HCT116 (cell line): ENCODE measurements around the gene MYO3B. TPM values are rescaled to one million over a fixed set of nuclear protein-coding genes. Genes with fewer than 3 reads are reported as not detected.

ENCODE experiments used
- ATAC-seq: fragments of 200-7000 bp; cut with Tn5 transposase; 2 replicates; pipeline ENCODE4 v1.9.1; 2020; ENCODE audit warnings: mild to moderate bottlenecking, moderate library complexity
- BruUV-seq: library from RNA; stranded (reverse); fragments of 400-500 nt; replicated peaks from 2 replicates; lab custom pipeline; 2021; lab: Mats Ljungman, UMichigan
- CTCF ChIA-PET: fragments of 300-600 bp; sonication (Branson Sonifier 250); formaldehyde crosslinking; loops from one replicate; lab custom pipeline; 2021; ENCODE audit warnings: antibody characterized with exemption; lab: Charles Lee
- POLR2A ChIA-PET: fragments of 300-600, 350-600 bp; sonication (Branson Sonifier 250); formaldehyde crosslinking; loops from one replicate; lab custom pipeline; 2021; ENCODE audit warnings: antibody characterized with exemption; lab: Charles Lee
- RAD21 ChIA-PET, 2 experiments: fragments of 300-600 bp; sonication (Branson Sonifier 250); formaldehyde crosslinking; loops; one replicate each; lab custom pipeline; 2023; ENCODE audit warnings: low total read pairs in 2 of 2; ENCODE audit not compliant: uncharacterized antibody in 2 of 2, unreplicated experiment in 2 of 2, low non-redundant PET in 1 of 2; lab: Charles Lee
- DNase-seq: peaks from one replicate; pipeline ENCODE4 v3.0.0-alpha.2; 2010; ENCODE audit warnings: low read depth, low spot score
- H2AFZ ChIP-seq: fragments of 200-600 bp; shearing (Covaris generic), sonication (generic); 2 replicates; pipeline ENCODE4 v1.6.1; 2017; ENCODE audit warnings: low read depth, mixed run types, mixed read lengths, antibody characterized with exemption, low read length; ENCODE audit not compliant: poor library complexity, severe bottlenecking
- H3K27ac ChIP-seq: 2 replicates; pipeline ENCODE4 v1.5.1; 2012; ENCODE audit warnings: low read depth, low read length
- H3K27me3 ChIP-seq: fragments of 200-600 bp; sonication (generic); 2 replicates; pipeline ENCODE4 v1.6.1; 2016; ENCODE audit warnings: mixed run types, low read length, mixed read lengths; ENCODE audit not compliant: insufficient read depth
- H3K36me3 ChIP-seq, 2 experiments: fragments of 200-500 bp in 1 of 2; fragments of 200-600 bp in 1 of 2; sonication (Bioruptor generic) in 1 of 2; sonication (generic) in 1 of 2; 2 replicates each; pipeline versions ENCODE4 v1.5.1 to v1.6.1; 2014 to 2016; ENCODE audit warnings: low read length in 2 of 2, inconsistent platforms in 1 of 2, mixed read lengths in 1 of 2, mixed run types in 1 of 2; ENCODE audit not compliant: insufficient read depth in 2 of 2, control insufficient read depth in 1 of 2
- H3K4me1 ChIP-seq, 2 experiments: fragments of 200-600 bp in 1 of 2; sonication (generic) in 1 of 2; 2 replicates each; pipeline versions ENCODE4 v1.5.1 to v1.6.1; 2012 to 2017; ENCODE audit warnings: low read length in 2 of 2, inconsistent platforms in 1 of 2, mild to moderate bottlenecking in 1 of 2, mixed read lengths in 1 of 2, mixed run types in 1 of 2, moderate library complexity in 1 of 2; ENCODE audit not compliant: insufficient read depth in 2 of 2, control insufficient read depth in 1 of 2
- H3K4me2 ChIP-seq: fragments of 200-600 bp; sonication (generic); 2 replicates; pipeline ENCODE4 v1.6.1; 2017; ENCODE audit warnings: mixed run types, low read length, mixed read lengths
- H3K4me3 ChIP-seq, 2 experiments: fragments of 200-600 bp in 1 of 2; sonication (generic) in 1 of 2; replicated peaks in 1 of 2; 2 replicates each; pipeline ENCODE4 v1.5.1; 2011 to 2016; ENCODE audit warnings: low read length in 2 of 2, control low read depth in 1 of 2, low read depth in 1 of 2, mild to moderate bottlenecking in 1 of 2, mixed read lengths in 1 of 2, mixed run types in 1 of 2
- H3K79me2 ChIP-seq: fragments of 200-600 bp; sonication (generic); 2 replicates; pipeline ENCODE4 v1.6.1; 2017; ENCODE audit warnings: mild to moderate bottlenecking, mixed run types, low read length, moderate library complexity, mixed read lengths; ENCODE audit not compliant: insufficient read depth
- H3K9ac ChIP-seq: fragments of 200-600 bp; sonication (generic); 2 replicates; pipeline ENCODE4 v1.6.1; 2016; ENCODE audit warnings: low read length, mixed read lengths
- H3K9me2 ChIP-seq: fragments of 200-600 bp; sonication (generic), shearing (Covaris generic); 2 replicates; pipeline ENCODE4 v1.6.1; 2017; ENCODE audit warnings: mixed run types, mild to moderate bottlenecking, moderate library complexity; ENCODE audit not compliant: insufficient read depth
- H3K9me3 ChIP-seq, 2 experiments: fragments of 200-500 bp in 1 of 2; fragments of 200-600 bp in 1 of 2; sonication (Bioruptor generic) in 1 of 2; sonication (generic) in 1 of 2; 2 replicates each; pipeline ENCODE4 v1.6.1; 2014 to 2017; ENCODE audit warnings: low read length in 2 of 2, mixed read lengths in 2 of 2, inconsistent platforms in 1 of 2, low read depth in 1 of 2, mild to moderate bottlenecking in 1 of 2, mixed run types in 1 of 2, moderate library complexity in 1 of 2; ENCODE audit not compliant: control insufficient read depth in 1 of 2, insufficient read depth in 1 of 2
- H4K20me1 ChIP-seq: fragments of 200-600 bp; sonication (generic), shearing (Covaris generic); 2 replicates; pipeline ENCODE4 v1.6.1; 2017; ENCODE audit warnings: mixed run types, mild to moderate bottlenecking, moderate library complexity; ENCODE audit not compliant: insufficient read depth
- POLR2AphosphoS5 ChIP-seq: IDR thresholded peaks from 2 replicates; pipeline ENCODE4 v1.6.1; 2011; ENCODE audit warnings: mild to moderate bottlenecking, low read depth, low read length, moderate library complexity
- RAD21 ChIP-seq: IDR thresholded peaks from 2 replicates; pipeline ENCODE4 v1.6.1; 2012; ENCODE audit warnings: low read depth, mild to moderate bottlenecking
- YY1 ChIP-seq: IDR thresholded peaks from 2 replicates; pipeline ENCODE4 v1.6.1; 2011; ENCODE audit warnings: low read length, low read depth, moderate library complexity, mild to moderate bottlenecking; ENCODE audit not compliant: insufficient replicate concordance; ENCODE audit errors: extremely low read depth
- intact Hi-C: fragments of 100-400 bp; cut with micrococcal nuclease; formaldehyde crosslinking; loops from 2 replicates; pipeline ENCODE4 v1.10.0; 2022
- total RNA-seq: library from RNA; stranded (reverse); gene quantifications from one replicate; pipeline ENCODE4 v1.2.1, GENCODE V29; 2021; ENCODE audit not compliant: unreplicated experiment
- TF ChIP-seq, protein P1 (sequence below), 3 experiments: fragments of 200-600 bp in 1 of 3; sonication (generic) in 1 of 3; IDR thresholded peaks in 2 of 3; conservative IDR thresholded peaks in 1 of 3; 2 replicates each; pipeline ENCODE4 v1.5.1; 2012 to 2017; ENCODE audit warnings: low read depth in 2 of 3, low read length in 2 of 3, antibody characterized with exemption in 1 of 3, borderline replicate concordance in 1 of 3, control low read depth in 1 of 3, mild to moderate bottlenecking in 1 of 3, mixed read lengths in 1 of 3, mixed run types in 1 of 3, moderate library complexity in 1 of 3; ENCODE audit not compliant: insufficient read depth in 1 of 3

Gene MYO3B
- total RNA-seq, 1 experiment from 2014 or later = not detected

DNA sequence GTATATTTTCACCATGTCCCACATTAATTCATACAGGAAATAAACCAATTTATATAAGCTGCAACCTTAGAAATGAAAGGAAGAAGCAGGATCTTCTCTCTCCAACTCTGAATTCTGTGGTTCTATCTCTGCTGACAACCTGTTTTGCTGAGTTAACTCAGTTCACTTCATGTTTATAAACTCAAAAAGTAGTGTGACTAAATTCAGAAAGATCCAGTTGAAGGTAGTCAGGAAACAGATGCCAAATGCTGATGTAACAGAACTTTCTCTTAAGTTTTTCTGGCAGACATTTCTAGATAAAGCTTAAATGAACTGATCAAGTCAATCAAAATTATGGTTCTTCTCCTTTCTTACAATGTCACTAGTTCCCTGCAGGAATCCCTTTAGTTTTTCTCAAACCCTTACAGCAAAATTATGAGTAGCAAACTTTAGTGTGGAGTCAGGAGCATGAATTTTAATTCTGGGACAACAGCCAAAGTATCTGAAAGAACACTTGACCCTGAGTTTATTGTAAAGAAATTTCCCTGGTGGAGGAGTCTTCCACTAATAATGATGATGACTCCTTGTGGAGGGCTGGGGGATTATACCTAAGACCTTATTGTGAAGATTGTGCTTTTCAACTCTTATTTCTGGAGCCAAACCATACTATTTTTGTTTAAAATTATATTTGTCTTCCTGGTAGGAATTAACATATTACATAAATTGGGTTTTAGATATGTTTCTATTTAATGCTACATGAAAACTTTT, 216.9 kb downstream of the MYO3B start:
- no peak overlapping the region for H3K27ac ChIP-seq
- no peaks in the 10 kb centered on the region for H3K4me1 ChIP-seq
- no peak overlapping the region for H3K4me3 ChIP-seq
- no peaks in the 10 kb centered on the region for H3K9me2 ChIP-seq
- no peak overlapping the region for H2AFZ ChIP-seq
- BruUV-seq = no TSS peak
- DNase-seq = no peak
- H3K9ac ChIP-seq = no peak overlapping the region
- no peak for TF ChIP-seq YY1
- TF ChIP-seq, protein P1, sequence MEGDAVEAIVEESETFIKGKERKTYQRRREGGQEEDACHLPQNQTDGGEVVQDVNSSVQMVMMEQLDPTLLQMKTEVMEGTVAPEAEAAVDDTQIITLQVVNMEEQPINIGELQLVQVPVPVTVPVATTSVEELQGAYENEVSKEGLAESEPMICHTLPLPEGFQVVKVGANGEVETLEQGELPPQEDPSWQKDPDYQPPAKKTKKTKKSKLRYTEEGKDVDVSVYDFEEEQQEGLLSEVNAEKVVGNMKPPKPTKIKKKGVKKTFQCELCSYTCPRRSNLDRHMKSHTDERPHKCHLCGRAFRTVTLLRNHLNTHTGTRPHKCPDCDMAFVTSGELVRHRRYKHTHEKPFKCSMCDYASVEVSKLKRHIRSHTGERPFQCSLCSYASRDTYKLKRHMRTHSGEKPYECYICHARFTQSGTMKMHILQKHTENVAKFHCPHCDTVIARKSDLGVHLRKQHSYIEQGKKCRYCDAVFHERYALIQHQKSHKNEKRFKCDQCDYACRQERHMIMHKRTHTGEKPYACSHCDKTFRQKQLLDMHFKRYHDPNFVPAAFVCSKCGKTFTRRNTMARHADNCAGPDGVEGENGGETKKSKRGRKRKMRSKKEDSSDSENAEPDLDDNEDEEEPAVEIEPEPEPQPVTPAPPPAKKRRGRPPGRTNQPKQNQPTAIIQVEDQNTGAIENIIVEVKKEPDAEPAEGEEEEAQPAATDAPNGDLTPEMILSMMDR (IDR thresholded peaks at IDR 0.05 in 2 of 3, conservative IDR thresholded peaks at IDR 0.05 in 1 of 3; ENCODE audit: borderline replicate concordance in 1 of 3, insufficient read depth in 1 of 3, low read depth in 2 of 3, low read length in 2 of 3) = peak; percentile 30 to 43 (median 35); a peak in 5 of 6 replicates
- TF ChIP-seq RAD21 = peak; percentile 34; the same call in 1 of the 2 replicates
- no peak for TF ChIP-seq POLR2AphosphoS5
- ChIA-PET RAD21 (no interaction called here), POLR2A (no interaction called here), CTCF (interaction anchor here (1.5 kb wide), 1 partner anchor 422 kb away, joined by 5 read pairs; the partner anchor contains the start of gene GAD1)
- H3K9me3 ChIP-seq = no peaks in the 10 kb centered on the region
- H3K36me3 ChIP-seq = no peaks in the 10 kb centered on the region
- intact Hi-C loops = loop anchor here (2.0 kb wide), 1 partner anchor 158 kb away; no protein-coding TSS in a partner anchor
- H3K4me2 ChIP-seq = no peak overlapping the region
- H3K79me2 ChIP-seq = no peaks in the 10 kb centered on the region
- no peaks in the 10 kb centered on the region for H4K20me1 ChIP-seq
- H3K27me3 ChIP-seq = no peaks in the 10 kb centered on the region
- no peak for ATAC-seq
